Duodenal mucosa (tissue), 2 donors: ENCODE data around the gene PDE6A.

Experiments used
- H3K27ac ChIP-seq: one replicate; pipeline ENCODE4 v1.7.0; 2013; ENCODE audit warnings: low read depth, low read length
- H3K27me3 ChIP-seq, 2 donors: one replicate each; pipeline ENCODE4 v1.7.0; 2013; ENCODE audit warnings: low read length in 2 of 2, control low read depth in 1 of 2; ENCODE audit not compliant: insufficient read depth in 2 of 2, control insufficient read depth in 1 of 2
- H3K36me3 ChIP-seq, 2 donors: one replicate each; pipeline ENCODE4 v1.7.0; 2013; ENCODE audit warnings: low read length in 2 of 2, control low read depth in 1 of 2; ENCODE audit not compliant: insufficient read depth in 2 of 2, control insufficient read depth in 1 of 2
- H3K4me1 ChIP-seq, 2 donors: one replicate each; pipeline ENCODE4 v1.7.0; 2013; ENCODE audit warnings: low read length in 2 of 2, control low read depth in 1 of 2; ENCODE audit not compliant: insufficient read depth in 2 of 2, control insufficient read depth in 1 of 2
- H3K4me3 ChIP-seq, 2 donors: one replicate each; pipeline ENCODE4 v1.7.0; 2013; ENCODE audit warnings: low read length in 2 of 2, low read depth in 1 of 2
- H3K9ac ChIP-seq, 2 donors: one replicate each; pipeline ENCODE4 v1.7.0; 2013; ENCODE audit warnings: low read length in 2 of 2, low read depth in 1 of 2
- H3K9me3 ChIP-seq, 2 donors: one replicate each; pipeline ENCODE4 v1.7.0; 2013; ENCODE audit warnings: low read length in 2 of 2, control low read depth in 1 of 2; ENCODE audit not compliant: control insufficient read depth in 1 of 2

Gene PDE6A

GRCh38 chr5:149963729-149964128 is 19.1 kb upstream of the PDE6A start:
- no peak overlapping the region for H3K4me3 ChIP-seq
- H3K27ac ChIP-seq: no peak overlapping the region
- H3K4me1 ChIP-seq: peaks cover 20 to 22% of the 10 kb centered on the region in 2 donors

GRCh38 chr5:149962601-149963300 is 18.2 kb upstream of the PDE6A start:
- no peak overlapping the region for H3K9ac ChIP-seq
- no peaks in the 10 kb centered on the region for H3K27me3 ChIP-seq
- H3K4me1 ChIP-seq: peaks cover 18 to 20% of the 10 kb centered on the region in 2 donors
- no peak overlapping the region for H3K4me3 ChIP-seq
- H3K36me3 ChIP-seq: no peaks in the 10 kb centered on the region
- no peaks in the 10 kb centered on the region for H3K9me3 ChIP-seq
- no peak overlapping the region for H3K27ac ChIP-seq

More at GRCh38 chr5:149963729-149964128, 19.1 kb upstream of the PDE6A start:
- no peaks in the 10 kb centered on the region for H3K36me3 ChIP-seq
- H3K27me3 ChIP-seq: no peaks in the 10 kb centered on the region
- H3K9ac ChIP-seq: no peak overlapping the region
- no peaks in the 10 kb centered on the region for H3K9me3 ChIP-seq

DNA sequence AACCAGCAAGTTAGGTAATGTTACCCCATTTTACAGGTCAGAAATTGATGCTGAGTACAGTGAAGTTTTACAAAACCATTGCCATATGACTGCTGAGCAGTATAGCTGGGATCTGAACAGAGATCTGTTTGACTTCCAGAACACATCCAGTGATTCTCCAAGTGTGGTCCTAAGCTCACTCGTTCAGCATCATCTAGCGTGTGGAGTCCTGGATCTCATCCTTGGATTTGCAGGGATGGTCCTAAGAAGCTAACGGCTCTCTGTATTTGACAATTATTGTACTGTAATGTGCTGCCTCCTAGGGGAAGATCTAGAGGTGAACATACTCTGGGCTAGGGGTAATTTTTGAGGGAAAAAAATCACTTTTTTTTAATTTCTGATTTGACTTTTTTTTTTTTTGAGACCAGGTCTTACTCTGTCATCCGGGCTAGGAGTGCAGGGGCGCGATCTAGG is 17.4 kb upstream of the PDE6A start:
- Histone ChIP-seq H3K9ac (peak overlapping the region in 1 of 2 donors; percentile 79), H3K4me3 (peak overlapping the region; percentile 80 to 87), H3K9me3 (no peaks in the 10 kb centered on the region), H3K36me3 (no peaks in the 10 kb centered on the region), H3K4me1 (peaks cover 12 to 20% of the 10 kb centered on the region in 2 donors), H3K27ac (no peak overlapping the region), H3K27me3 (no peaks in the 10 kb centered on the region)

- H3K27ac ChIP-seq: peak overlapping the region; percentile 64
- H3K9me3 ChIP-seq: no peaks in the 10 kb centered on the region
- H3K4me3 ChIP-seq: peak overlapping the region; percentile 80 to 87
Measured at GRCh38 chr5:149961186-149961685, 16.6 kb upstream of the PDE6A start.

DNA sequence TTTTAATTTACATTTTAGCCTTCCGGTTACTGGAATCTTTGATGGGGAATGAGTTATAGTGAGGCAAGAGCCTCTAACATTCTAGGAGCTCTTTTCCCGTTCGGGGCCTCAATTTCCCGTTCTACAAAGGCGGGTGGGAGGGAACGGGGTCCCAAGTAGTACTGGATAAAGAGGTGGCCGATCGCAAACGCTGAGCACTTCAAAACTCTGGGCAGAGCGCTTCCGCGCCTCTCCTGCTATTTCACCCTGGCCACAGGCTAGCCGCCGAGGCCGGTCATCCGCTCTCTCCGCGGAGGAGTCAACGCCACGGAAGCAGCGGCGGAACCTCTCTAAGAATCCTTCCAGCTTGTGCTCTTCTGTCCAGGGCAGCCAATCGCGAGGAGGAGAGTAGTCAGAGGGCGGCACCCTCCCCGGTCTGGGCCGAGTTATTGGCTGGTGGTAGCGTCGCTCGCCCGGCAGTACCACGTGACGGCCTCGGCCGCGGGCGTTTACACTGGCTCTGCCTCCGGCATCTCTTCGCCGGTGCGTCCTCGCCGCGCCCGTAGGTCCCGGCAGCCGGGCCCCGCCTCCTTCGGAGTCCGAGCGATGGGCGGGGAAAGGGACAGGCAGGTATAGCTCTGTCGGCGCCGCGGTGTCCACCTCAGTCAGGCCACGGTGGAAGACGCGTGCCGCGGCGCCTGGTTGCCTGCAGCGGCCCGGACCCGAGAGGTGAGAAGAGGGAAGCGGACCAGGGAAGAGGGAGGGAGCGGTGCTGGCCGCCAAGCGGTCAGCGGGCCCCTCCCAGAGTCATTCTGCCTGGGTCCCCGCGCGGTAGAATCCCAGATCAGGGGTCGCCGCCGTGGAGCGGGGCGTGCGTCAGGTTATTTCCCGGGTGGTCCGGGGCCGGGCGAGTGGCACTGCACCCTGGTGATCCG is 15.9 kb upstream of the PDE6A start, which contains the start of gene SLC26A2:
SLC26A2 (plus strand) TSS at position 487 of the 914 bp plus-strand sequence. CDS start 16,895 bp downstream, outside the sequence.
- Histone ChIP-seq H3K27ac (peak within 1 kb of the TSS; percentile 83), H3K27me3 (no peaks in the 10 kb centered on the region), H3K4me3 (peak within 1 kb of the TSS; percentile 80 to 87), H3K9ac (peak within 1 kb of the TSS; percentile 79 to 83), H3K4me1 (peaks cover 12 to 13% of the 10 kb centered on the region in 2 donors), H3K36me3 (no peaks in the 10 kb centered on the region), H3K9me3 (no peaks in the 10 kb centered on the region)

More at GRCh38 chr5:149961186-149961685, 16.6 kb upstream of the PDE6A start:
- no peaks in the 10 kb centered on the region for H3K36me3 ChIP-seq
- H3K27me3 ChIP-seq: no peaks in the 10 kb centered on the region
- H3K4me1 ChIP-seq: peaks cover 12 to 18% of the 10 kb centered on the region in 2 donors
- peak overlapping the region; percentile 79 to 83 for H3K9ac ChIP-seq

DNA sequence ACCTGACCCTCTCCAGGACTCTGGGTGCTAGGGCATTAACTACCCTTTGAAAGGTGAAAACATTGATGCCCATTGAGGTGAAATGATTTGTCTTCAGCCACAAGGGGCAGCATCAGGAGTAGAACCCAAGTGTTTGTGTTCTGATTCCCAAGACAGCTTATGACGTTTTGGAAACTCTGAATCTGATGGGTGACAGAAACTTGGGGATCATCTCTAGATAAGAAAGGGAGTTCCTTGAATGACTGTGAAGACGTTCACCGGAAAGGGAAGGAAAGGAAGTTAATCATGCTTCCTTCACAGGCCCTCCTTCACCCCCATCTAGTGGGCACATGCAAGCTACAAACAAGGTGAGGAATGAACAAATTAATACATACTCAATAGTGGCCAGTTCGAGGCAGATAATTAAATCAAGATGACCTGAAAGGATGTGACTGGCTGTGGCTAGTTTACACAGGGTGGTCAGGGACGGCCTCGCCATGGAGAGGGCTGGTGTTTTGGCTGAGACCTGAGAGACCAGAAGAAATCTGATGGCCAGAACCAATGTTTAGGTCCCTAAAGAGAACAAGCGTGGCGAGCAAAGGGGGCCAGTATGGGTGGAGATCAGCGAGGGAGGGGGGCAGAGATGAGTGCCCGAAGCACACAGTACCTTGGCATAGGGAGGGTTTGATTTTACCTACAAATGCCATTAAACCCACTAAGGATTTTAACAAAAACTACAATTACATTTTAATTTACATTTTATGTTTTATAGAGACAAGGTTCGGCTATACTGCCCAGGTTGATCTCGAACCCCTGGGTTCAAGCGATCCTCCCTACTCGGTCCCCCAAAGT is 15.0 kb upstream of the PDE6A start:
- no peaks in the 10 kb centered on the region for H3K27me3 ChIP-seq
- H3K4me1 ChIP-seq: peaks cover 12 to 13% of the 10 kb centered on the region in 2 donors
- no peaks in the 10 kb centered on the region for H3K9me3 ChIP-seq
- H3K4me3 ChIP-seq: peak overlapping the region; percentile 80 to 87
- peak overlapping the region; percentile 72 to 83 for H3K9ac ChIP-seq
- H3K27ac ChIP-seq: peak overlapping the region; percentile 83
- no peaks in the 10 kb centered on the region for H3K36me3 ChIP-seq

DNA sequence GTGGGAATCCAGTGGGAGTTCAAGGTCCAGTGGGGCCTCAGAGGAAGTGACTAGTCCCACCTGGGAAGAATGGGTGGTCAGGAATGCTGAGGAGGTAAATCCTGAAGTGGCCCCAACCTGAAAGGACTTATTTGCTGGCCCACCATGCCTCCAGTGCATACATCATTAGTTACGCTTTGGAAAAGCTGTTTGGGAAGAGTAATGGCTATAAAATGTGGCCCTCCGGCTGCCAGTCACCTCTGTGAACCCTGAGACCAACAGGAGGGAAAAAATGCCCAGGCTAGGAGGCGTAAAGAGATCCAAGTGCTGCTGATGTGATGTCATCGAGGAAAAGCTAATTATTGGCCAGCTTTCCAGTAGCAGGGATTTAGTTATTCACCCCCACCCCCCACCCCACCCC is 13.3 kb upstream of the PDE6A start:
- H3K4me1 ChIP-seq: peaks cover 12 to 13% of the 10 kb centered on the region in 2 donors
- H3K9ac ChIP-seq: no peak overlapping the region
- H3K27me3 ChIP-seq: no peaks in the 10 kb centered on the region
- H3K36me3 ChIP-seq: no peaks in the 10 kb centered on the region
- no peaks in the 10 kb centered on the region for H3K9me3 ChIP-seq
- H3K27ac ChIP-seq: no peak overlapping the region
- no peak overlapping the region for H3K4me3 ChIP-seq

DNA sequence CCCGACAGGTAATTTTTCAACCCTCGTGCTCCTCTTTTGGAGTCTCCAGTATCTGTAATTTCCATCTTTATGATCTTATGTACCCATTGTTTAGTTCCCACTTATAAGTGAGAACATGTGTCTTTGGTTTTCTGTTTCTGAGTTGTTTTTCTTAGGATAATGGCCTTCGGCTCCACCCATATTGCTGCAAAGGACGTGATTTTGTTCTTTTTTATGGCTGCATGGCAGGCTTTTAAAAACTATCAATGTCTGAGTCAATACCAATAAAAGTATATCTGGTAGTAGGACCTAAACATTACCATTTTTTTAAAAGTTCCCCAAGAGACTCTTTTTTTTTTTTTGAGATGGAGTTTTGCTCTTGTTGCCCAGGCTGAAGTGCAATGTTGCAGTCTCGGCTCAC is 12.1 kb upstream of the PDE6A start:
- Histone ChIP-seq H3K9ac (no peak overlapping the region), H3K27ac (no peak overlapping the region), H3K9me3 (no peaks in the 10 kb centered on the region), H3K4me3 (no peak overlapping the region), H3K27me3 (no peaks in the 10 kb centered on the region), H3K4me1 (peaks cover 12 to 13% of the 10 kb centered on the region in 2 donors), H3K36me3 (no peaks in the 10 kb centered on the region)

GRCh38 chr5:149954798-149955197 is 10.2 kb upstream of the PDE6A start:
- no peak overlapping the region for H3K4me3 ChIP-seq
- H3K4me1 ChIP-seq: peaks cover 5% of the 10 kb centered on the region in 2 donors
- no peak overlapping the region for H3K27ac ChIP-seq
- H3K27me3 ChIP-seq: no peaks in the 10 kb centered on the region
- no peak overlapping the region for H3K9ac ChIP-seq
- H3K9me3 ChIP-seq: no peaks in the 10 kb centered on the region
- no peaks in the 10 kb centered on the region for H3K36me3 ChIP-seq
